ENCODE results near the gene MYO9A.
"Not testable (repeated sequence)": the region's sequence is repeated elsewhere in the genome, so short reads cannot be mapped to it uniquely, and the experiment has no call there.

MYO9A gene

DNA sequence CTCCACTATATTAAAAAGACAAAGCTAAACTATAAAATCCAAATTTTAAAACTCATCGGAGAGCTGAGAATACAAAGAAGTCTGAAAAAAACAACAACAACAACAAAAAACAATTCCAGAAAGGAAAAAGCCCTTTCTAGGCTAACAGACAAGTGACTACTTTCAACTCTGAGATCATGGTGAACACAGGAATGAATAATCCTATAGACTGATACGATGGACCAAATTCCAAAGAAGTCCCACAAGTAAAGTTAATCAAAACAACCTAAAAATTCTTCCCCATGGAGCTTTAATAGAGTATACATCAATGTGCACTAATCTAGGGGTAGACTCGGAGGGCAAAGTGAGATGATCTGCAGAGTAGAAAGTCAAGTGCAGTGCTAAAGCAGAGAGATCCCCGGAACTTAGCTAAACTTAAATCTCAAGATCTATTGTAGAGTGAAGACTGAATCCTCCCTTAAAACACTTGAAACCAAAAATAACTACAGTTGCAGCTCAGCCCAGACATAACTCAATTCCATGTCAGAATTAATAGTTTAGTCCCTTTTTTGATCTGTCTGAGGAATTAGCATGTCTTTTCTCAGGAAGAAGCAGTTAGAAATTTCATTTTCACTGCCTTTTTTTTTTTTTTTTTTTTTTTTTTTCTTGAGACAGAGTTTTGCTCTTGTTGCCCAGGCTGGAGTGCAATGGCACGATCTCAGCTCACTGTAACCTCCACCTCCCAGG lies 43.5 kb downstream of the MYO9A start (continued):
- no peak for TF ChIP-seq ZNF221 (tag by site-specific recombination; IDR thresholded peaks at IDR 0.05; ENCODE audit: borderline replicate concordance)
- TF ChIP-seq PRDM1 (tag by site-specific recombination; IDR thresholded peaks at IDR 0.05): peak; percentile 94
- TF ChIP-seq, protein P1, sequence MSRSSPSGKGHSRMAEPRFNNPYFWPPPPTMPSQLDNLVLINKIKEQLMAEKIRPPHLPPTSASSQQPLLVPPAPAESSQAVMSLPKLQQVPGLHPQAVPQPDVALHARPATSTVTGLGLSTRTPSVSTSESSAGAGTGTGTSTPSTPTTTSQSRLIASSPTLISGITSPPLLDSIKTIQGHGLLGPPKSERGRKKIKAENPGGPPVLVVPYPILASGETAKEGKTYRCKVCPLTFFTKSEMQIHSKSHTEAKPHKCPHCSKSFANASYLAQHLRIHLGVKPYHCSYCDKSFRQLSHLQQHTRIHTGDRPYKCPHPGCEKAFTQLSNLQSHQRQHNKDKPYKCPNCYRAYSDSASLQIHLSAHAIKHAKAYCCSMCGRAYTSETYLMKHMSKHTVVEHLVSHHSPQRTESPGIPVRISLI (tag by site-specific recombination; IDR thresholded peaks at IDR 0.05): peak; percentile 87
- TF ChIP-seq ZNF19 (tag by site-specific recombination; IDR thresholded peaks at IDR 0.05; ENCODE audit: low read depth): no peak

DNA sequence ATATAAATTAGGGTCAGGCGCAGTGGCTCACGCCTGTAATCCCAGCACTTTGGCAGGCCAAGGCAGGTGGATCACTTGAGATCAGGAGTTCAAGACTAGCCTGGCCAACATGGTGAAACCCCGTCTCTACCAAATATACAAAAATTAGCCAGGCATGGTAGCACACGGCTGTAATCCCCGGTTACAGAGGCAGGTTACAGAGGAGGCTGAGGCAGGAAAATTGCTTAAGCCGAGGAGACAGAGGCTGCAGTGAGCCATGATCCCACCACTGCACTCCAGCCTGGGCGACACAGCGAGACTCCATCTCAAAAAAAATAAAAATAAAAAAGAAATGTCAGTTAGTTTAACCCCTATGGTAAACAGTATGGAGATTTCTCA lies 46.5 kb downstream of the MYO9A start:
- H3K27ac ChIP-seq (ENCODE audit: extremely low read depth, low read depth, low read length); H3K36me3 ChIP-seq (ENCODE audit: control insufficient read depth in 2 of 2, insufficient read depth in 1 of 2, low read length in 2 of 2); CTCF ChIA-PET; POLR2A ChIA-PET; H3K4me3 ChIP-seq (ENCODE audit: low read depth, low read length); H3K9me3 ChIP-seq (ENCODE audit: control insufficient read depth, insufficient read depth, low read depth, low read length): not testable (repeated sequence)
- peaks cover 16% of the 10 kb centered on the region for H3K4me1 ChIP-seq (ENCODE audit: control insufficient read depth, insufficient read depth, low read length)

DNA sequence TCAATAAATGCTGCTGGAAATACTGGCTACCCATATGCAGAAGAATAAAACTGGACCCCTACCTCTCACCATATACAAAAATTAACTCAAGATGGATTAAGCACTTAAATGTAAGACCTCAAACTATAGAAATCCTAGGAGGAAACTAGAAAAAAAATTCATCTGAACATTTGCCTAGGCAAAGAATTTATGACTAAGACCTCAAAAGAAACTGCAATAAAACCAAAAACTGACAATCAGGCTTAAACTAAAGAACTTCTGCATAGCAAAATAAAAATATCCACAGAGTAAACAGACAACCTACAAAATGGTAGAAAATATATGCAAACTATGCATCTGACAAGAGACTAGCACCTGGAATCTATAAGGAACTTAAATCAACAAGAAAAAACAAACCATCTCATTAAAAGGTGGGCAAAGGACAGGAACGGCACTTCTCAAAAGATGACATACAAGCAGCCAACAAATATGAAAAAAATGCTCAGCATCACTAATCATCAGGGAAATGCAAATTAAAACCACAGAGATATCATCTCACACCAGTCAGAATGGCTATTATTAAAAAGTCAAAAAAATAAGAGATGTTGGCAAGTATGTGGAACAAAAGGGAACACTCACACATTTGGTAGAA lies 47.0 kb downstream of the MYO9A start:
- POLR2A ChIA-PET: no interaction called here
- Histone ChIP-seq H3K4me3 (ENCODE audit: low read depth, low read length) (no peak overlapping the region), H3K36me3 (ENCODE audit: control insufficient read depth in 2 of 2, insufficient read depth in 1 of 2, low read length in 2 of 2) (no peaks in the 10 kb centered on the region; a peak in 1 of 3 replicates), H3K9me3 (ENCODE audit: control insufficient read depth, insufficient read depth, low read depth, low read length) (no peaks in the 10 kb centered on the region), H3K4me1 (ENCODE audit: control insufficient read depth, insufficient read depth, low read length) (peaks cover 16% of the 10 kb centered on the region), H3K27ac (ENCODE audit: extremely low read depth, low read depth, low read length) (no peak overlapping the region)
- TF ChIP-seq, protein P2, sequence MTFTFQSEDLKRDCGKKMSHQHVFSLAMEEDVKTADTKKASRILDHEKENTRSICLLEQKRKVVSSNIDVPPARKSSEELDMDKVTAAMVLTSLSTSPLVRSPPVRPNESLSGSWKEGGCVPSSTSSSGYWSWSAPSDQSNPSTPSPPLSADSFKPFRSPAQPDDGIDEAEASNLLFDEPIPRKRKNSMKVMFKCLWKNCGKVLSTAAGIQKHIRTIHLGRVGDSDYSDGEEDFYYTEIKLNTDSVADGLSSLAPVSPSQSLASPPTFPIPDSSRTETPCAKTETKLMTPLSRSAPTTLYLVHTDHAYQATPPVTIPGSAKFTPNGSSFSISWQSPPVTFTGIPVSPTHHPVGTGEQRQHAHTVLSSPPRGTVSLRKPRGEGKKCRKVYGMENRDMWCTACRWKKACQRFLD (tag by site-specific recombination; IDR thresholded peaks at IDR 0.05): no peak
- TF ChIP-seq, protein P3, sequence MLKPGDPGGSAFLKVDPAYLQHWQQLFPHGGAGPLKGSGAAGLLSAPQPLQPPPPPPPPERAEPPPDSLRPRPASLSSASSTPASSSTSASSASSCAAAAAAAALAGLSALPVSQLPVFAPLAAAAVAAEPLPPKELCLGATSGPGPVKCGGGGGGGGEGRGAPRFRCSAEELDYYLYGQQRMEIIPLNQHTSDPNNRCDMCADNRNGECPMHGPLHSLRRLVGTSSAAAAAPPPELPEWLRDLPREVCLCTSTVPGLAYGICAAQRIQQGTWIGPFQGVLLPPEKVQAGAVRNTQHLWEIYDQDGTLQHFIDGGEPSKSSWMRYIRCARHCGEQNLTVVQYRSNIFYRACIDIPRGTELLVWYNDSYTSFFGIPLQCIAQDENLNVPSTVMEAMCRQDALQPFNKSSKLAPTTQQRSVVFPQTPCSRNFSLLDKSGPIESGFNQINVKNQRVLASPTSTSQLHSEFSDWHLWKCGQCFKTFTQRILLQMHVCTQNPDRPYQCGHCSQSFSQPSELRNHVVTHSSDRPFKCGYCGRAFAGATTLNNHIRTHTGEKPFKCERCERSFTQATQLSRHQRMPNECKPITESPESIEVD (tag by site-specific recombination; IDR thresholded peaks at IDR 0.05): peak; percentile 72
- TF ChIP-seq KLF7 (tag by site-specific recombination; IDR thresholded peaks at IDR 0.05; ENCODE audit: borderline replicate concordance): no peak
- TF ChIP-seq ZNF664 (tag by site-specific recombination; IDR thresholded peaks at IDR 0.05): peak; percentile 98
- TF ChIP-seq ZNF174 (tag by site-specific recombination; IDR thresholded peaks at IDR 0.05): no peak
- CTCF ChIA-PET: interaction anchor here (0.6 kb wide), 2 partner anchors 123 to 428 kb away, joined by 3 to 4 read pairs; no protein-coding TSS in a partner anchor

DNA sequence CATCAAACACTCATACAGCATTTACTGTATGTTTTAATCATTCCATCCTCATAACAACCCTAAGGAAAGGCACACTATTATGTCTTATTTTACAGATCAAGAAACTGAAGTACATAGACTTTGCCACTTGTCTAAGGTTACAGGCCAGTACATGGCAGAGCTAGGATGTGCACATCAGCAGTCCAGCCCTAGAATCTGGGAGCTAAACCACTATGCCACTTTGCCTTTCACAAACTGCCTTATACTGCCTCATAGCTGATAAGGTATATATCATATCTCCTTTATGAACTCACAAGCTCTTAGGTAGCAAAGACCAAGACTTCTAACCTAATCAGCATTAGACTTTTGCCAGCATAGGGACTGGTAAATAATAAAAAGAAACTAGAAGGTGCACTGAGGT lies 49.1 kb downstream of the MYO9A start:
- no peak overlapping the region for H3K27ac ChIP-seq (ENCODE audit: extremely low read depth, low read depth, low read length)
- POLR2A ChIA-PET: interaction anchor here (0.6 to 0.7 kb wide), 2 partner anchors 24 to 70 kb away, joined by 3 read pairs; no protein-coding TSS in a partner anchor
- no peak overlapping the region for H3K4me3 ChIP-seq (ENCODE audit: low read depth, low read length)
- no peaks in the 10 kb centered on the region for H3K9me3 ChIP-seq (ENCODE audit: control insufficient read depth, insufficient read depth, low read depth, low read length)
- H3K4me1 ChIP-seq (ENCODE audit: control insufficient read depth, insufficient read depth, low read length): peaks cover 7% of the 10 kb centered on the region
- no peaks in the 10 kb centered on the region; a peak in 1 of 3 replicates for H3K36me3 ChIP-seq (ENCODE audit: control insufficient read depth in 2 of 2, insufficient read depth in 1 of 2, low read length in 2 of 2)
- CTCF ChIA-PET: no interaction called here
- TF ChIP-seq ZBTB7A (tag by site-specific recombination; IDR thresholded peaks at IDR 0.05; ENCODE audit: low read depth) (no peak), MYNN (tag by site-specific recombination; IDR thresholded peaks at IDR 0.05; ENCODE audit: borderline replicate concordance) (no peak), ZNF473 (tag by site-specific recombination; IDR thresholded peaks at IDR 0.05) (no peak), MZF1 (tag by site-specific recombination; IDR thresholded peaks at IDR 0.05; ENCODE audit: borderline replicate concordance) (no peak), EGR2 (tag by site-specific recombination; IDR thresholded peaks at IDR 0.05; ENCODE audit: low read depth) (no peak), BCL11A (tag by site-specific recombination; IDR thresholded peaks at IDR 0.05; ENCODE audit: low read depth) (no peak), ZNF10 (tag by site-specific recombination; IDR thresholded peaks at IDR 0.05) (no peak), ZNF16 (tag by site-specific recombination; IDR thresholded peaks at IDR 0.05; ENCODE audit: low read depth) (no peak), ZNF157 (tag by site-specific recombination; IDR thresholded peaks at IDR 0.05) (no peak), ZNF19 (tag by site-specific recombination; IDR thresholded peaks at IDR 0.05; ENCODE audit: low read depth) (no peak), ZNF394 (tag by site-specific recombination; IDR thresholded peaks at IDR 0.05; ENCODE audit: borderline replicate concordance) (no peak), ZNF24 (tag by site-specific recombination; IDR thresholded peaks at IDR 0.05) (no peak), ZNF350 (tag by site-specific recombination; IDR thresholded peaks at IDR 0.05) (no peak)
- TF ChIP-seq, protein P4, sequence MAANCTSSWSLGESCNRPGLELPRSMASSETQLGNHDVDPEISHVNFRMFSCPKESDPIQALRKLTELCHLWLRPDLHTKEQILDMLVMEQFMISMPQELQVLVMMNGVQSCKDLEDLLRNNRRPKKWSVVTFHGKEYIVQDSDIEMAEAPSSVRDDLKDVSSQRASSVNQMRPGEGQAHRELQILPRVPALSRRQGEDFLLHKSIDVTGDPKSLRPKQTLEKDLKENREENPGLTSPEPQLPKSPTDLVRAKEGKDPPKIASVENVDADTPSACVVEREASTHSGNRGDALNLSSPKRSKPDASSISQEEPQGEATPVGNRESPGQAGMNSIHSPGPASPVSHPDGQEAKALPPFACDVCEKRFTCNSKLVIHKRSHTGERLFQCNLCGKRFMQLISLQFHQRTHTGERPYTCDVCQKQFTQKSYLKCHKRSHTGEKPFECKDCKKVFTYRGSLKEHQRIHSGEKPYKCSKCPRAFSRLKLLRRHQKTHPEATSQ (tag by site-specific recombination; IDR thresholded peaks at IDR 0.05): no peak
